Activated effector memory CD4-positive, alpha-beta T cell treated with Interleukin-2 at 50 U/mL for 16 hours (primary cell): Measurements from ENCODE around the gene LTB4R.
"Not testable (repeated sequence)": the region's sequence is repeated elsewhere in the genome, so short reads cannot be mapped to it uniquely, and the experiment has no call there.

Experiments used
- DNase-seq: peaks from one replicate; pipeline ENCODE4 v3.0.0-alpha.2; 2020

Gene LTB4R

GRCh38 chr14:24325041-24325530 is 13.8 kb downstream of the LTB4R start:
- DNase-seq: no peak

- no peak for DNase-seq
These were observed 14.7 kb downstream of the LTB4R start for GRCh38 chr14:24325963-24326362.

GRCh38 chr14:24327303-24327702 is 16.0 kb downstream of the LTB4R start:
- DNase-seq: no peak

GRCh38 chr14:24327914-24328313 is 16.6 kb downstream of the LTB4R start:
- not testable (repeated sequence) for DNase-seq

- DNase-seq: no peak
These were observed 17.9 kb downstream of the LTB4R start for GRCh38 chr14:24329073-24329663.

GRCh38 chr14:24329736-24330135 is 18.4 kb downstream of the LTB4R start:
- DNase-seq: peak; percentile 53

GRCh38 chr14:24330973-24331674 is 19.8 kb downstream of the LTB4R start:
- no peak for DNase-seq

- no peak for DNase-seq
These were observed 20.5 kb downstream of the LTB4R start for GRCh38 chr14:24331731-24332267.

GRCh38 chr14:24332268-24332993 is 21.1 kb downstream of the LTB4R start:
- DNase-seq: peak; percentile 82

- no peak for DNase-seq
These were observed 23.4 kb downstream of the LTB4R start, which contains the start of gene ADCY4 for GRCh38 chr14:24334431-24335291. Gene ADCY4, minus strand, starts transcription at chr14:24335071. Its CDS starts 419 bp downstream, at chr14:24334652.

GRCh38 chr14:24335461-24336171 is 24.3 kb downstream of the LTB4R start:
- no peak for DNase-seq

- DNase-seq: no peak
These were observed 26.0 kb downstream of the LTB4R start for GRCh38 chr14:24337144-24337823.

- no peak for DNase-seq
These were observed 26.5 kb downstream of the LTB4R start for GRCh38 chr14:24337824-24338175.

- DNase-seq: no peak
These were observed 27.5 kb downstream of the LTB4R start for GRCh38 chr14:24338843-24339242.

GRCh38 chr14:24339284-24340151 is 28.2 kb downstream of the LTB4R start, which contains the start of gene RIPK3:
Gene RIPK3, minus strand, starts transcription at chr14:24339991. Its CDS starts 165 bp downstream, at chr14:24339826.
- DNase-seq: peak; percentile 67

- DNase-seq: no peak
These were observed 29.3 kb downstream of the LTB4R start for GRCh38 chr14:24340606-24341005.

- no peak for DNase-seq
These were observed 31.6 kb downstream of the LTB4R start for GRCh38 chr14:24342889-24343288.

- DNase-seq: no peak
These were observed 32.7 kb downstream of the LTB4R start for GRCh38 chr14:24343795-24344660.

- no peak for DNase-seq
These were observed 35.8 kb downstream of the LTB4R start for GRCh38 chr14:24347134-24347533.
